HG03196 (cell line): ENCODE results near the gene C20orf96.

Experiments used
- ATAC-seq: cut with Tn5 transposase; IDR thresholded peaks from one replicate; pipeline ENCODE4 v1.9.1; 2021; ENCODE audit not compliant: unreplicated experiment

C20orf96 gene

DNA sequence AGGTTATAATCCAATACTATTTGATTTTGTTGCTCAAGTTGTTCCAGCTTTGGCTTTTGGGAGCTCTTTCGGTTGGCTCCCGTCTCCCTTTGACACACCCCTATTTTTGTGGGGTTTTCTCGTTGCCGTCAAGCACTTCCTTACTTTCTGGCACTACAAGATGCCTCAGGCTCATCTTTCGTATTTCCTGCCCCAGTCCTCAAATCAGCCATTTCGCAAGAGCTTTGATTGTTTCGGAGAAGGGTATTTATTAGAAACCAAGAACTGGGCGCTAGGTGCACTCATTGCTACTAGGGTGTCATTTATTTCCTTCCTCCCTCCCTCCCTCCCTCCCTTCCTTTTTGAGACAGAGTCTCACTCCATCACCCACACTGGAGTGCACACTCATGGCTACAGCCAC lies 21.5 kb upstream of the C20orf96 start:
- ATAC-seq: no peak

DNA sequence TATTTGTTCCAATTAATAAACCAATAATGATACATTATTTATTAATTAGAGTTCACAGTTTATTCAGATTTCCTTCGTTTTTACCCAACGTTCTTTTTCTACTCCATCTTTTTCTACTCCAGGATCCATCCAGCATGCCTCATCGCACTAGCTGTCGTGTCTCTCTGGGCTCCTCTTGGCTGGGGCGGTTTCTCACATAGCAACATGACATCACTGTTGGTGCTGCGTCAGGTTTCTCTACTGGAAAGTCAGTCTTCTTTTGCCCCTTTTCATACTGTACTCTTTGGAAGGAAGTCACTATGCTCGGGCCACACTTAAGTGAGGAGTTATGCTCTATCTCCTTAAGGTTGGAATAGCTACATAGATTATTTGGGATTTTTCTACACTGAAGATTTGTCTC lies 21.1 kb upstream of the C20orf96 start:
- no peak for ATAC-seq

DNA sequence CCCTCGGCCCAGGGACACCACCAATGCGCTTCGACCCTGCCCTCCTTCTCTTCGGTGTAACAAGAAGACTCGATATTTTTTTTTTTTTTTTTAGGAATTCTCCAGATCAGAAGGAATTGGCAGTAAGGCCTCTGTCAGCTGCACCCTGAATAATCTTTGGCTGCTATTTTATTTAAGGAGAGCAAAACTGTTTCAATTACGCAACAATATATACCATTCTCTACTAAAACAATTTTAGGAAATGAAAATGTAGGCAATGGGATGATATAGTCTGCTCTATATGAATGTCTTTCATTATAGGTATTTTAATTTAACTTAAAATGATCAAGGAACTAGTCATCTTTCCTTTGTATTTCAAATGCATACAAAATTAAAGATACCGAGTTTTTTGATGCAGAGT lies 20.1 kb upstream of the C20orf96 start:
- ATAC-seq: no peak

DNA sequence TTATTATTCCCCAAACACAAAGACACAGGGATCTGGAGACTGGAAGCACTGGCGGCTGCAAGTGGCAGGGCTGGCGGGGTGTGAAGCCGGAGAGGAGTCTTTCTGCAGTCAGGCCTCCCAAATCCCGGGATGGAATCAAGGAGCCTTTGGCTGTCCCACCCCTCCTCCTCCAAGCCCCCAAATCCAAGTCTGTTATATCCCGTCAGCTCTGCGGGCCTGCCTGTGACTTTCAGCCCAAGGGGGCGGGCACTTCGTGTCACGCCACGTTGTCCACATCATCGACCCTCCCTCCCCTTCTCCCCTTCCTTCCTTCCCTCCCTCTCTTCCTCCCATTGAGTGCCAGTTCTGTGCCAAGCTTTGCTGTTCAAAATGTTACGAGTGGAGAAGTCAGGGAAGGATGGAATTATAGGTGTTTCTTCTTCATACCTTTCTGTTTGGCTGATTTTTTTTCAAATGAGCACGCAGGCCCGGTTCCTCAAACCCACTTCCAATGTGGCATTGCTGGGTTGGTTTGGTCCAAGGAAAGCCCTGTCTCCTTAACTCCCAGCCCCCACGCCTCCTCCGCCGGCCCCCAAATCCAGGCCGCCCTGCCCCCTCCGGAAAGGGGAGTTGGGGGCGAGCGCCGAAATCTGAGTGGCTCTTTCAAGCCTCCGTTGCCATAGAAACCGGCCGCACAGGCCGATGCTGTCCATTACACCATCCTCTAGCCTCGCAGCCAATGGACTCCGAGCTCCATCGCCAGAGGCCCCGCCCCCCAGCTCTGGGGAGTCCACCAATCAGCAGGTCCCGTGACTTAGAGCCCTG lies 19.5 kb upstream of the C20orf96 start:
- peak; percentile 90 for ATAC-seq

- ATAC-seq: no peak
Observed at GRCh38 chr20:309306-309840, 18.8 kb upstream of the C20orf96 start.

DNA sequence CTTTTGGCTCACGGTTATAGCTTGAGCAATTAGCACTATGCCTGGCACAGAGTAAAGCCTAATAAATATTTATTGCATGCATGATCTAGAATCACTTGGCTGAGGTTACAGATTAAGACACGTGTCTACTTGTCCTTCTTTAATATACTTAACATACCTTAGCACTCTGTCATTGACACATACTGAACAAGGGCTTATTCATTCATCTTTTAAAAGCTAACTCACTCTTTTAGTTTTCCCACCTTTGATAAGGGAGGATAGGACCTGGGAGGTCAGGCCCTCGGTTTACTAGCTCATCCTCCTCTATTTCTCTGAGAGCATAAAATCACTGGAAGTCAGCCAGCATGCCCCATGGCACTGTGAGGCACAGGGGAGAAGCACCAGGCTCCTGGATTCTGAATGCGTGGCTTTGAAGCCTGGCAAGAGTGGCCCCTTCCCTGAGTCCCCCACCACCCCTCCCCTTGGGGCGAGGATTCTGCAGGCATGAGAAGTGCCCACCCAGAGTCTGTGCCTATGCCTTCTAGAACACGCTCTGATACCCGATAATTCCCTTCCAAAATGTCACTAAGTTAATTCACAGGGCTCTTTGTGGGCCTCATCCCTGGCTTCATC lies 18.0 kb upstream of the C20orf96 start:
- ATAC-seq: no peak

DNA sequence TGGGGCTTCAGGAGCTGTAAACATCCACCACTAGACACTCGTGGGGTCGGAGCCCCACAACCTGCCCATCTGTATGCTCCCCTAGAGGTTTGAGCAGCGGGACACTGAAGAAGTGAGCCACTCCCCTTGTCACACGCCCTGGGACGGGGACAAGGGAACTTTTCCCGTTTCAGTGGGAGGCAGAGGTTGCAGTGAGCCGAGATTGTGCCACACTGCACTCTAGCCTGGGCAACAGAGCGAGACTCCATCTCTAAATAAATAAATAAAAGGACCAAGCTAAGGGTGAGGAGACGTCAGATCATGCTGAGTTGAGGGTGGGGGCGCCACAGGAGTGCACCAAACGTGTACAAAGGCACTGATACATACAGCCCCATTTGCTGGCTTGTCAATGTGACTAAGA lies 15.2 kb upstream of the C20orf96 start:
- ATAC-seq: no peak

DNA sequence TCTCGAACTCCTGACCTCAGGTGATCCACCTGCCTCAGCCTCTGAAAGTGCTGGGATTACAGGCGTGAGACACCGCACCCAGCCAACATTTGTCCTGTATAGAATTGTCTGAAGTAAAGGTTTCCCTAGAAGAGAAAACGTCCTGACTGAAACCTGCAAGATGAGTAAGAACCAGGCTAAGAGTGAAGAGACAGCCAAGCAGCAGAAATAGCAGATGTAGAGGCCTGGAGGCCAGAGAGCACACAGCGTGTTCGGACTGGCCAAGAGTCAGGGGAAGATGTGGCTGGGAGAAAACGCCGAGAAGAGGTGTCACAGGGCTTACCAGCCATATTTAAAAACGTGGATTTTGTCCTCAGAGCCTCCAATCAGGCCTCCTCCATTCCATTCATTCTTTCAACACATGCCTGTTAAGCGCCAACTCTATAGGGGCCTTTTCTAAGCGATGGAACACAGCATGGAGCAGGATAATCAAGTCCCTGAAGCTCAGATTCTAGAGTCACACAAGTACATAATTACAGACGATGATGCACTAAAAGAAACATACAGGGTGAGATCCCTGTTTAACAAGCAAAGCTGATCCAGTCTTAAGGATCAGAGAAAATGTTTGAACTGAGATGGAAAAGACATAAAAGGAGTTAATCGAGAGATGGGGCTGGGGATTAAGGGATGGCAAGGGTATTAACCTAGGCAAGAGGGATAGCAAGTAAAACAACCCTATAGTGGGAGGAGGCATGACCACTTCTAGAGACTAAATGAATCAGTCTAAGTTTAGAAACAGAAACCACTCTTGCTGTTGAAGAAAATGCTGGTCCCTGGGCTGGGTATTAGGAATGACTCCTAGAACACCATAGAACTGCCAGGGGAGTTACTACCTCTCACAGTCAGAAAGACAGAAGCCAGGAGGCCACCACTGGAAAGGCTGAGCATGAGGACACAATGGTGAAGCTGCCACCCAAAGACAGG lies 11.6 kb upstream of the C20orf96 start:
- ATAC-seq: no peak

- no peak for ATAC-seq
Observed at GRCh38 chr20:300345-300990, 9.9 kb upstream of the C20orf96 start.

DNA sequence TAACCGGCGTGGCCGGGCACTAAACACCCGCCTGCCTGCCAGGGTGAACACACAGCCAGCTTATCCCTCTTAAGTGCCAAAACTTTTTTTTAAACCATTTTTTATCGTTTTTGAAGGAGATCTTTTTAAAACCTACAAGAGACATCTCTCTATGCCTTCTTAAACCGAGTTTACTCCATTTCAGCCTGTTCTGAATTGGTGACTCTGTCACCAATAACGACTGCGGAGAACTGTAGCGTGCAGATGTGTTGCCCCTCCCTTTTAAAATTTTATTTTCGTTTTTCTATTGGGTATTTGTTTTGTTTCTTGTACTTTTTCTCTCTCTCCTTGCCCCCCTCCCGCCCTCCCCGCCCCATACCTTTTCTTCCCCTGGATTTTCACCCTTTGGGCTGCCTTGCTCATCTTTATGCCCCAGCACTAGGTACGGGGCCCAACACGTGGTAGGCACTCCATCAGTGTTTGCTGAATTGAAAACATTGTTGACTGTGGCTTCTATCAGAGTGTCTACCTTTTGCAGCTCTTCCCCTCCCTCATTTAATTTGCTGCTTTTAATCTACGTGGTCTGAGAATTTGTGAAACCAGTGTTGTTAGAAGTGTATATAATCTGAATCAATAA lies 8.3 kb upstream of the C20orf96 start:
- no peak for ATAC-seq

GRCh38 chr20:297925-298775 lies 7.6 kb upstream of the C20orf96 start:
- ATAC-seq: peak; percentile 17

- peak; percentile 77 for ATAC-seq
Observed at GRCh38 chr20:297098-297924, 6.8 kb upstream of the C20orf96 start, which contains the start of gene ZCCHC3. Gene ZCCHC3 (plus strand): TSS chr20:297570. CDS start chr20:297587, 17 bp downstream.

GRCh38 chr20:295804-296203 lies 5.3 kb upstream of the C20orf96 start:
- no peak for ATAC-seq

DNA sequence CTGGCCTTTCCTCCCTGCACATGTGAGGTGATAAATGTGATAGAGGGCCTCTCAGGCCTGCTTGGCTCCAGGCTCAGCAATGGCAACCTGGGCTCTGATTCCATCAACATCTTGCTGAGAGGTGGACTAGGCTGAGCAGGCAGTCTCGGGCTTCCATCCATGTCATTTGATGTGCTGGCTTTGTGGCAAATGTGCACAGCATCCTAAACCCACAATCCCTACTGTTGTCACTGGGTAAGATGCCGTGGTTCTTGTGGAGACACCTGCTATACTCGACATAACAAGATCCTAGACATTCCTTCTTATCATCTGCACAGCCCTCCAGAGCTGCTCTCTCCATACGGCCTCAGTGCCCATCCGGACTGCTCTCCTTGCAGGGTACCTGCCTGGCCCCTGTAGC lies 4.1 kb upstream of the C20orf96 start:
- no peak for ATAC-seq

DNA sequence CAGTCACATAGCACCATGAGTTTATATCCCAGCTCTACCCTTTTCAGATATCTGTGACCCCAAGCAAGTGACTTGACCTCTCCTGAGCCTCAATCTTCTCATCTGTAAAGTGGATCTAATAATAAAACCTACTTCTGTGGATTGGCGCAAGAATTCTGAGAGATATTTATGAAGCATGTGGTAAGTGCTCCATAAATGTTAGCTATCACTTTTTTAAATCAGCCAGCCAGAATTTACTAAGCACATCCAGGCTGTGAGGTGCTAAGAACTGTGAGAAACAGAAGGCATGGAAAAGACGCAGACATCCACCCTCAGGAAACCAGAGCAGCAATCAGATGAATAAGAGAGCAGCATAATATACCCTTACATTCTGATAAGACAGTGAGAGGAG lies 862 bp downstream of the C20orf96 start:
- ATAC-seq: no peak

- ATAC-seq: no peak
Observed at GRCh38 chr20:288956-289692, 1.4 kb downstream of the C20orf96 start.

- ATAC-seq: no peak
Observed at GRCh38 chr20:286508-286907, 4.0 kb downstream of the C20orf96 start.

DNA sequence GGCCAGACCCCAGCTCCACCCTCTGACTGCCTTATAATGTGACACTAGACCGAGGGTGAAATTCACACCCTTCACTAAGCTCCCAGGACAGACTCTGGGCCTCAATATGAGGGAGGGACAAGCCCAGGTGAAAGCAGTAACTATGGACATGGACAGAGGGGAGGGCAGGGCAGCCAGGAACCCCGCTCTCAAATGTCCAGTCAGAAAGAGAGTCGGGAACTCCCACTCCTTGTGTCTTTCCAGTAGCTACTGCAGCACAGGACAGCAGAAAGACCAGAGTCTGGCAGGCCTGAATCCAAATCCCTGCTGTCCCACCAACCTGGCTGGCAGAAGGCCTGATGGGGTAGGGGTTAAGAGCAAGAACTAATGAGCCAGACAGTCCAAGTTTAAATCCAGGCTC lies 6.4 kb downstream of the C20orf96 start:
- no peak for ATAC-seq
